Vagina (tissue), 2 donors: ENCODE measurements around the gene NOL4L.

Experiments
- POLR2A ChIP-seq, 2 donors: fragments of 450-650 bp; IDR thresholded peaks; one replicate each; pipeline ENCODE4 v1.6.1; 2017; ENCODE audit warnings: antibody characterized with exemption in 2 of 2, mild to moderate bottlenecking in 2 of 2, moderate library complexity in 2 of 2
- POLR2AphosphoS5 ChIP-seq, 2 donors: sonication (generic); formaldehyde crosslinking; IDR thresholded peaks; one replicate each; pipeline ENCODE4 v1.9.0; 2017; ENCODE audit warnings: antibody characterized with exemption in 2 of 2, mild to moderate bottlenecking in 2 of 2, low read depth in 1 of 2; ENCODE audit not compliant: insufficient read depth in 1 of 2
- TF ChIP-seq, protein P1 (sequence below), 3 experiments: fragments of 450-650 bp in 2 of 3; fragments of 200-600 bp in 1 of 3; sonication (generic) in 1 of 3; IDR thresholded peaks; one replicate each; pipeline ENCODE4 v1.5.1; 2017 to 2019; ENCODE audit warnings: antibody characterized with exemption in 3 of 3, mild to moderate bottlenecking in 2 of 3, moderate library complexity in 2 of 3

DNA sequence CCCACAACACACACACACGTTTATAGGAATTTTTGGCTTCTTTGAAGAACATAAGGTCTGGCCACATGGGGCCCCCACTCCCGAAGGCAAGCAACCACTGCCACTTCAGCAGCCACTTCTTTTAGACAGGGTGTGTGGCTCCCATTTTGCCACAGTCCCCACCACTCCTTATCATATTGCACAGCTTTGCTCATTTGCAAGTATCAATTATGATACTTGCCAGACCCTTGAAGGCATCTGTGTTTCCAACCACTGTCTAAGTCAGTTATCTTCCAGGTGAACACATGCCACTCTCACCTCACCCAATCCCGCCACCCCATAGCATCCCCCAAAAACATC, 73.1 kb downstream of the NOL4L start:
- TF ChIP-seq, protein P1, sequence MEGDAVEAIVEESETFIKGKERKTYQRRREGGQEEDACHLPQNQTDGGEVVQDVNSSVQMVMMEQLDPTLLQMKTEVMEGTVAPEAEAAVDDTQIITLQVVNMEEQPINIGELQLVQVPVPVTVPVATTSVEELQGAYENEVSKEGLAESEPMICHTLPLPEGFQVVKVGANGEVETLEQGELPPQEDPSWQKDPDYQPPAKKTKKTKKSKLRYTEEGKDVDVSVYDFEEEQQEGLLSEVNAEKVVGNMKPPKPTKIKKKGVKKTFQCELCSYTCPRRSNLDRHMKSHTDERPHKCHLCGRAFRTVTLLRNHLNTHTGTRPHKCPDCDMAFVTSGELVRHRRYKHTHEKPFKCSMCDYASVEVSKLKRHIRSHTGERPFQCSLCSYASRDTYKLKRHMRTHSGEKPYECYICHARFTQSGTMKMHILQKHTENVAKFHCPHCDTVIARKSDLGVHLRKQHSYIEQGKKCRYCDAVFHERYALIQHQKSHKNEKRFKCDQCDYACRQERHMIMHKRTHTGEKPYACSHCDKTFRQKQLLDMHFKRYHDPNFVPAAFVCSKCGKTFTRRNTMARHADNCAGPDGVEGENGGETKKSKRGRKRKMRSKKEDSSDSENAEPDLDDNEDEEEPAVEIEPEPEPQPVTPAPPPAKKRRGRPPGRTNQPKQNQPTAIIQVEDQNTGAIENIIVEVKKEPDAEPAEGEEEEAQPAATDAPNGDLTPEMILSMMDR (IDR thresholded peaks at IDR 0.05): no peak
- TF ChIP-seq POLR2AphosphoS5 (IDR thresholded peaks at IDR 0.05; ENCODE audit: insufficient read depth in 1 of 2, low read depth in 1 of 2) (no peak), POLR2A (IDR thresholded peaks at IDR 0.05) (no peak)
